Suprapubic skin (tissue), 4 donors: ENCODE data around the gene GPANK1. TPM values are rescaled to one million over a fixed set of nuclear protein-coding genes. Genes with fewer than 3 reads are reported as not detected.

Experiments used
- DNase-seq, 2 donors: peaks; one replicate each; pipeline ENCODE4 v3.0.0-alpha.2; 2019; ENCODE audit warnings: low spot score in 2 of 2
- H3K27ac ChIP-seq: fragments of 200-600 bp; sonication (generic); one replicate; pipeline ENCODE4 v1.5.1; 2019
- H3K27me3 ChIP-seq: fragments of 200-600 bp; sonication (generic); one replicate; pipeline ENCODE4 v1.5.1; 2019
- H3K36me3 ChIP-seq: fragments of 200-600 bp; sonication (generic); one replicate; pipeline ENCODE4 v1.5.1; 2019
- H3K4me1 ChIP-seq: fragments of 200-600 bp; sonication (generic); one replicate; pipeline ENCODE4 v1.5.1; 2019
- H3K4me3 ChIP-seq: fragments of 200-600 bp; sonication (generic); one replicate; pipeline ENCODE4 v1.5.1; 2019; ENCODE audit warnings: mild to moderate bottlenecking
- H3K9me3 ChIP-seq: fragments of 200-600 bp; sonication (generic); one replicate; pipeline ENCODE4 v1.5.1; 2019
- CTCF ChIP-seq, 2 donors: fragments of 200-600 bp in 1 of 2; fragments of 450-650 bp in 1 of 2; sonication (generic) in 1 of 2; IDR thresholded peaks; one replicate each; pipeline ENCODE4 v1.5.1; 2016 to 2019; ENCODE audit warnings: antibody characterized with exemption in 2 of 2, mild to moderate bottlenecking in 1 of 2, moderate library complexity in 1 of 2
- EP300 ChIP-seq: sonication (generic); formaldehyde crosslinking; IDR thresholded peaks from one replicate; pipeline ENCODE4 v1.6.1; 2017; ENCODE audit warnings: antibody characterized with exemption
- POLR2A ChIP-seq, 2 donors: fragments of 450-650 bp; IDR thresholded peaks; one replicate each; pipeline ENCODE4 v1.6.1; 2017; ENCODE audit warnings: antibody characterized with exemption in 2 of 2, mild to moderate bottlenecking in 2 of 2, moderate library complexity in 2 of 2
- POLR2AphosphoS5 ChIP-seq, 3 donors: sonication (generic); formaldehyde crosslinking; IDR thresholded peaks; one replicate each; pipeline ENCODE4 v1.6.1; 2017; ENCODE audit warnings: antibody characterized with exemption in 3 of 3
- WGBS: methylation state at CpG from one replicate; pipeline ENCODE4 v1.1.5; 2018; 5-methylcytosine and 5-hydroxymethylcytosine counted together
- total RNA-seq, 4 donors: library from RNA; depleted of rRNA; stranded (reverse); fragments of >200 nt; gene quantifications; one replicate each; pipeline ENCODE4 v1.1.0, GENCODE V29; 2016

Gene GPANK1
- total RNA-seq, 4 donors from 2014 or later: 15.0 to 22.6 (median 20.1) TPM

GRCh38 chr6:31683591-31683990, 18.8 kb upstream of the GPANK1 start:
- H3K4me3 ChIP-seq: no peak overlapping the region
- DNase-seq: no peak

GRCh38 chr6:31681135-31681671, 16.4 kb upstream of the GPANK1 start:
- peak overlapping the region; percentile 56 for H3K4me3 ChIP-seq
- H3K9me3 ChIP-seq: no peaks in the 10 kb centered on the region
- H3K27ac ChIP-seq: peak overlapping the region; percentile 48
- H3K4me1 ChIP-seq: peaks cover 21% of the 10 kb centered on the region
- H3K36me3 ChIP-seq: peaks cover 7% of the 10 kb centered on the region
- DNase-seq: no peak
- 1% methylated on average over 40 of the region's 40 CpGs for WGBS
- TF ChIP-seq CTCF (IDR thresholded peaks at IDR 0.05) (peak in 1 of 2 donors; percentile 14), POLR2AphosphoS5 (IDR thresholded peaks at IDR 0.05) (no peak)
- no peaks in the 10 kb centered on the region for H3K27me3 ChIP-seq

More at GRCh38 chr6:31683591-31683990, 18.8 kb upstream of the GPANK1 start:
- Histone ChIP-seq H3K4me1 (peaks cover 21% of the 10 kb centered on the region), H3K27ac (no peak overlapping the region), H3K9me3 (no peaks in the 10 kb centered on the region), H3K27me3 (no peaks in the 10 kb centered on the region), H3K36me3 (peaks cover 31% of the 10 kb centered on the region)
- no peak for TF ChIP-seq EP300
- no peak for TF ChIP-seq CTCF (IDR thresholded peaks at IDR 0.05)
- no peak for TF ChIP-seq POLR2A (IDR thresholded peaks at IDR 0.05)
- no peak for TF ChIP-seq POLR2AphosphoS5 (IDR thresholded peaks at IDR 0.05)
- WGBS: 82% methylated on average over 13 of the region's 13 CpGs

- no peaks in the 10 kb centered on the region for H3K36me3 ChIP-seq
- peak within 1 kb of the TSS; percentile 48 for H3K27ac ChIP-seq
Observed at GRCh38 chr6:31680226-31681134, 15.7 kb upstream of the GPANK1 start, which contains the start of gene LY6G5C. Gene LY6G5C, minus strand, starts transcription at chr6:31681067. Its CDS starts 694 bp downstream, at chr6:31680373.

GRCh38 chr6:31677955-31678354, 13.2 kb upstream of the GPANK1 start:
- no peak for DNase-seq
- Histone ChIP-seq H3K4me1 (peaks cover 18% of the 10 kb centered on the region), H3K9me3 (no peaks in the 10 kb centered on the region), H3K27me3 (no peaks in the 10 kb centered on the region), H3K36me3 (peaks cover 8% of the 10 kb centered on the region), H3K4me3 (no peak overlapping the region), H3K27ac (no peak overlapping the region)
- WGBS: 80% methylated on average over 8 of the region's 8 CpGs
- TF ChIP-seq EP300: no peak

More at GRCh38 chr6:31680226-31681134, 15.7 kb upstream of the GPANK1 start, which contains the start of gene LY6G5C:
- peak within 1 kb of the TSS; percentile 56 for H3K4me3 ChIP-seq
- WGBS: 5% methylated on average over 16 of the region's 17 CpGs
- no peaks in the 10 kb centered on the region for H3K27me3 ChIP-seq
- H3K9me3 ChIP-seq: no peaks in the 10 kb centered on the region
- peak; percentile 90 to 93 for DNase-seq
- peaks cover 21% of the 10 kb centered on the region for H3K4me1 ChIP-seq
- TF ChIP-seq CTCF (IDR thresholded peaks at IDR 0.05): peak; percentile 60 to 63
- peak in 1 of 3 donors; percentile 74 for TF ChIP-seq POLR2AphosphoS5 (IDR thresholded peaks at IDR 0.05)
- no peak for TF ChIP-seq EP300

- TF ChIP-seq EP300 (no peak), POLR2A (IDR thresholded peaks at IDR 0.05) (no peak), POLR2AphosphoS5 (IDR thresholded peaks at IDR 0.05) (no peak), CTCF (IDR thresholded peaks at IDR 0.05) (no peak)
- H3K27ac ChIP-seq: no peak overlapping the region
- H3K27me3 ChIP-seq: no peaks in the 10 kb centered on the region
- DNase-seq: no peak
- H3K4me3 ChIP-seq: no peak overlapping the region
- H3K36me3 ChIP-seq: peaks cover 19% of the 10 kb centered on the region
- WGBS: 71% methylated on average over 6 of the region's 6 CpGs
- no peaks in the 10 kb centered on the region for H3K9me3 ChIP-seq
- H3K4me1 ChIP-seq: peaks cover 15% of the 10 kb centered on the region
Observed at GRCh38 chr6:31676904-31677303, 12.1 kb upstream of the GPANK1 start.
